Osteoblast (primary cell): ENCODE data around the gene CMTM8. TPM values are rescaled to one million over a fixed set of nuclear protein-coding genes. Genes with fewer than 3 reads are reported as not detected.

Experiments
- DNase-seq: peaks from one replicate; pipeline ENCODE4 v3.0.0; 2011; ENCODE audit warnings: low spot score, mixed read lengths; ENCODE audit not compliant: insufficient read length; ENCODE audit errors: missing footprints
- H2AFZ ChIP-seq: 2 replicates; pipeline ENCODE4 v1.6.0; 2011; ENCODE audit warnings: mild to moderate bottlenecking, low read length
- H3K27ac ChIP-seq: 2 replicates; pipeline ENCODE4 v1.5.1; 2011; ENCODE audit warnings: mild to moderate bottlenecking, low read depth, low read length, moderate library complexity
- H3K27me3 ChIP-seq: 2 replicates; pipeline ENCODE4 v1.6.0; 2012; ENCODE audit warnings: mild to moderate bottlenecking, control low read depth, inconsistent platforms, low read length, moderate library complexity; ENCODE audit not compliant: insufficient read depth
- H3K36me3 ChIP-seq: 2 replicates; pipeline ENCODE4 v1.5.1; 2011; ENCODE audit warnings: mild to moderate bottlenecking, low read length, control low read depth, moderate library complexity; ENCODE audit not compliant: insufficient read depth
- H3K4me1 ChIP-seq: 2 replicates; pipeline ENCODE4 v1.5.1; 2011; ENCODE audit warnings: mild to moderate bottlenecking, low read length, control low read depth, moderate library complexity; ENCODE audit not compliant: insufficient read depth
- H3K4me2 ChIP-seq: 2 replicates; pipeline ENCODE4 v1.6.0; 2011; ENCODE audit warnings: mild to moderate bottlenecking, low read length; ENCODE audit not compliant: insufficient read depth
- H3K4me3 ChIP-seq: fragments of 200-600 bp; sonication (generic); 3 replicates; pipeline ENCODE4 v1.5.1; 2012; ENCODE audit warnings: mild to moderate bottlenecking, low read length, inconsistent platforms; ENCODE audit not compliant: insufficient read depth
- H3K79me2 ChIP-seq: 2 replicates; pipeline ENCODE4 v1.6.0; 2012; ENCODE audit warnings: mild to moderate bottlenecking, low read length, control low read depth, inconsistent platforms; ENCODE audit not compliant: insufficient read depth
- H3K9me3 ChIP-seq: 2 replicates; pipeline ENCODE4 v1.5.1; 2011; ENCODE audit warnings: low read depth, low read length, control low read depth
- H4K20me1 ChIP-seq: 2 replicates; pipeline ENCODE4 v1.6.0; 2012; ENCODE audit warnings: mild to moderate bottlenecking, low read length, control low read depth; ENCODE audit not compliant: insufficient read depth
- total RNA-seq: library from RNA; depleted of rRNA; stranded (reverse); fragments of >200 nt; gene quantifications from 2 replicates; pipeline ENCODE4 v1.2.3, GENCODE V29; 2012
- TF ChIP-seq, protein P1 (sequence below): IDR thresholded peaks from 2 replicates; pipeline ENCODE4 v1.5.1; 2011; ENCODE audit warnings: mild to moderate bottlenecking, low read depth, low read length, moderate library complexity; ENCODE audit errors: extremely low read depth

The CMTM8 gene
- total RNA-seq, 1 donor: 1.4 TPM

DNA sequence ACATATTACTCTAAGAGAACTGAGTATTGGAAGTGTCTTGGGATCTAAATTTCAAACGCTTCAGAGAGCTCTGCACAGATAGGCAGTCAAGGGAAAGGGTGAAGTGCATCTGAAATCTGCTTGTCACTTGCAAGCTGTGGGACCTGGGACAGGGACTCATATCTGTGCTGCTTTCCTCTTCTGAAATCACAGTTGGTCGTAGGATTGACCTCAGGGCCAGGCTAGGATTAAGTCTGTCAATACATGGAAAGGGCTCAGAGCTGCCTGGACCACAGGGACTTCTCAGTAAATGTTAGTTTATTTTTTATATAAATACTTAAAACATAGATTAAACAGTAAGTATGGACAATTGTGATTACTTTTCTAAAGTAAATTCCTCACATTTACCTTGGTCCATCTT is 78.5 kb downstream of the CMTM8 start:
- TF ChIP-seq, protein P1, sequence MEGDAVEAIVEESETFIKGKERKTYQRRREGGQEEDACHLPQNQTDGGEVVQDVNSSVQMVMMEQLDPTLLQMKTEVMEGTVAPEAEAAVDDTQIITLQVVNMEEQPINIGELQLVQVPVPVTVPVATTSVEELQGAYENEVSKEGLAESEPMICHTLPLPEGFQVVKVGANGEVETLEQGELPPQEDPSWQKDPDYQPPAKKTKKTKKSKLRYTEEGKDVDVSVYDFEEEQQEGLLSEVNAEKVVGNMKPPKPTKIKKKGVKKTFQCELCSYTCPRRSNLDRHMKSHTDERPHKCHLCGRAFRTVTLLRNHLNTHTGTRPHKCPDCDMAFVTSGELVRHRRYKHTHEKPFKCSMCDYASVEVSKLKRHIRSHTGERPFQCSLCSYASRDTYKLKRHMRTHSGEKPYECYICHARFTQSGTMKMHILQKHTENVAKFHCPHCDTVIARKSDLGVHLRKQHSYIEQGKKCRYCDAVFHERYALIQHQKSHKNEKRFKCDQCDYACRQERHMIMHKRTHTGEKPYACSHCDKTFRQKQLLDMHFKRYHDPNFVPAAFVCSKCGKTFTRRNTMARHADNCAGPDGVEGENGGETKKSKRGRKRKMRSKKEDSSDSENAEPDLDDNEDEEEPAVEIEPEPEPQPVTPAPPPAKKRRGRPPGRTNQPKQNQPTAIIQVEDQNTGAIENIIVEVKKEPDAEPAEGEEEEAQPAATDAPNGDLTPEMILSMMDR: no peak
- no peak for DNase-seq
- no peak overlapping the region for H3K4me2 ChIP-seq
- H4K20me1 ChIP-seq: peaks cover 4% of the 10 kb centered on the region
- H3K36me3 ChIP-seq: no peaks in the 10 kb centered on the region
- peaks cover 3% of the 10 kb centered on the region for H3K27me3 ChIP-seq
- H3K4me1 ChIP-seq: peaks cover 7% of the 10 kb centered on the region
- H3K27ac ChIP-seq: no peak overlapping the region
- H3K79me2 ChIP-seq: no peaks in the 10 kb centered on the region
- H3K9me3 ChIP-seq: no peaks in the 10 kb centered on the region
- no peak overlapping the region for H2AFZ ChIP-seq
- no peak overlapping the region for H3K4me3 ChIP-seq

DNA sequence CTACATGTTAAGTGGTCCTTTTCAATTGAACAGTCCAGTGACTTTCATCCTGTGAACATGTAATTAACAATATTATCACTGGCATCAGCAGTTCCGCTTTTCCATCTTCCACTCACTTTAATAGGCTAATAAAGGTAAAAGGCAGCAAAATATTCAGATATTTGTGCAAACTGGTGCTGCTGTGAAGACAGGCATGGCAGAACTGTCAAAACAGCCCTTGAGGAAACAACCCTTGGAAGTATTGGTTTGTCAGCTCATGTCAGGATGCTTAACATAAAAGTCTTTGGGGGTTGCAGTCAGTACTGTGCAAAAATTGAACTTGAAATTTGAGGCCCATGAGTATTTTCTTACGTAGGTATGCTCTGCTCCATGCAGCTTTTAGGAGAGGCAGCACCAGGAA is 81.1 kb downstream of the CMTM8 start:
- no peak for DNase-seq
- H3K27me3 ChIP-seq: no peaks in the 10 kb centered on the region

DNA sequence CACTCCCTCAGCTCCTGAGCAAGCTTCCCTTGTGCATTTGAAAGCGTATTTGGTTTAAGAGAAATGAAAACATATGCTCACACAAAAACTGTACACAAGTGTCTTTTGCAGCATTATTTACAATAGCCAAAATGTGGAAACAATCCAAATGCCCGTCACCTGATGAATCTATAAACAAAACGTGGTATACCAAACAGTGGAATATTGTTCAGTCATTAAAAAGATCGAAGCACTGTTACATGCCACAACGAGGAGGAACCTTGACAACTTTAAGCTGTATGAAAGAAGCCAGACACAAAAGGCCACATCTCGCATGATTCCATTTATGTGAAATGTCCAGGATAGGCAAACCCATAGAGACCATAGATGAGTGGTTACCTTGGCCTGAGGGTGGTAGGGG is 81.6 kb downstream of the CMTM8 start:
- no peak overlapping the region for H3K4me2 ChIP-seq
- H3K36me3 ChIP-seq: no peaks in the 10 kb centered on the region
- H3K27ac ChIP-seq: no peak overlapping the region
- TF ChIP-seq, protein P1: no peak
- no peaks in the 10 kb centered on the region for H3K27me3 ChIP-seq
- DNase-seq: no peak
- no peaks in the 10 kb centered on the region for H3K79me2 ChIP-seq
- H3K9me3 ChIP-seq: no peaks in the 10 kb centered on the region
- H3K4me1 ChIP-seq: no peaks in the 10 kb centered on the region
- H2AFZ ChIP-seq: no peak overlapping the region
- H3K4me3 ChIP-seq: no peak overlapping the region
- no peaks in the 10 kb centered on the region for H4K20me1 ChIP-seq

More for the DNA sequence above, 81.1 kb downstream of the CMTM8 start:
- H3K4me2 ChIP-seq: no peak overlapping the region
- H4K20me1 ChIP-seq: no peaks in the 10 kb centered on the region
- TF ChIP-seq, protein P1: no peak
- H3K27ac ChIP-seq: no peak overlapping the region
- H3K4me3 ChIP-seq: no peak overlapping the region
- H3K4me1 ChIP-seq: no peaks in the 10 kb centered on the region
- H3K9me3 ChIP-seq: no peaks in the 10 kb centered on the region
- H3K36me3 ChIP-seq: no peaks in the 10 kb centered on the region
- no peak overlapping the region for H2AFZ ChIP-seq
- no peaks in the 10 kb centered on the region for H3K79me2 ChIP-seq

DNA sequence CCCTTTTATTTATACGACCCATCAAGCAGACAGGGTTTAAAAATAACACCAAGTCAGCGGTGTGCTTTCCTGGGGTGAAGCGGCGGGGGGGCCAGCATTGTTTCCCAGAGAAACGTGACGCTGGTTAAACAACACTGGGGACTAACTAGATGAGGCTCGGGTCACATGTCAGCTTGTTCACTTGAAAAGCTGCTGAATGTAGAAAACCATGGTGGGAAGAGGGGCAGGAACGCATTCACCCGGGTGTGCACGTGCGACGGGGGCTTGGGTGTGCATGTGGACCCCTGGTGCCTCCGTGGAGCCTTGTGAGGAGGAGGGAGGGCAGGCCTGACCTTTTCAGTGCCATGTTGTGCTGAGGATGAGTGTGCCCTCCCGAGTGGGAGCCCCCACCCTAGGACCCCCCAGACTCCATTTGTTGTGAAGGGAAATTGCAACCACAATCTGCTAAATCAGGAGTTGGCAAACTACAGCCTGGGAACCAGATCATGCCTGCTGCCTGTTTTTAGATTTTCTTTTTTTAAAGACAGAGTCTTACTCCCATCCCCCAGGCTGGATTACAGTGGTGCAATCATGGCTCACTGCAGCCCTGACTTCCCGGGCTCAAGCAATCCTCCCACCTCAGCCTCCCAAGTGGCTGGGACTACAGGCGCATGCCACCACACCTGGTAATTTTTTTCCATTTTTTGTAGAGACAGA is 82.8 kb downstream of the CMTM8 start:
- Histone ChIP-seq H3K27me3 (no peaks in the 10 kb centered on the region), H3K4me3 (no peak overlapping the region), H3K4me1 (no peaks in the 10 kb centered on the region), H3K9me3 (no peaks in the 10 kb centered on the region), H4K20me1 (no peaks in the 10 kb centered on the region), H3K79me2 (no peaks in the 10 kb centered on the region), H3K36me3 (no peaks in the 10 kb centered on the region), H2AFZ (no peak overlapping the region), H3K27ac (no peak overlapping the region), H3K4me2 (no peak overlapping the region)
- DNase-seq: no peak
- TF ChIP-seq, protein P1: no peak
